ENCODE results near the gene KCNIP4.

Gene KCNIP4

GRCh38 chr4:21744046-21744445 is 204.5 kb downstream of the KCNIP4 start:
- no peaks in the 10 kb centered on the region for H3K36me3 ChIP-seq (ENCODE audit: control insufficient read depth, insufficient read depth, low read length)
- H3K4me1 ChIP-seq (ENCODE audit: control insufficient read depth, insufficient read depth, low read length): no peaks in the 10 kb centered on the region
- H3K9ac ChIP-seq (ENCODE audit: low read length): no peak overlapping the region
- no peak overlapping the region for H3K4me3 ChIP-seq (ENCODE audit: low read length)
- H3K27me3 ChIP-seq (ENCODE audit: control insufficient read depth, insufficient read depth, low read length): no peaks in the 10 kb centered on the region
- no peaks in the 10 kb centered on the region for H3K9me3 ChIP-seq (ENCODE audit: control insufficient read depth, low read length)

- Histone ChIP-seq H3K9ac (ENCODE audit: low read length) (no peak overlapping the region), H3K4me1 (ENCODE audit: control insufficient read depth, insufficient read depth, low read length) (no peaks in the 10 kb centered on the region), H3K9me3 (ENCODE audit: control insufficient read depth, low read length) (no peaks in the 10 kb centered on the region), H3K36me3 (ENCODE audit: control insufficient read depth, insufficient read depth, low read length) (no peaks in the 10 kb centered on the region), H3K27me3 (ENCODE audit: control insufficient read depth, insufficient read depth, low read length) (no peaks in the 10 kb centered on the region), H3K4me3 (ENCODE audit: low read length) (no peak overlapping the region)
Measured at GRCh38 chr4:21742326-21742725, 206.2 kb downstream of the KCNIP4 start.

GRCh38 chr4:21738821-21739220 is 209.8 kb downstream of the KCNIP4 start:
- H3K9me3 ChIP-seq (ENCODE audit: control insufficient read depth, low read length): no peaks in the 10 kb centered on the region
- H3K4me3 ChIP-seq (ENCODE audit: low read length): no peak overlapping the region
- H3K36me3 ChIP-seq (ENCODE audit: control insufficient read depth, insufficient read depth, low read length): no peaks in the 10 kb centered on the region
- no peaks in the 10 kb centered on the region for H3K27me3 ChIP-seq (ENCODE audit: control insufficient read depth, insufficient read depth, low read length)
- no peak overlapping the region for H3K9ac ChIP-seq (ENCODE audit: low read length)
- no peaks in the 10 kb centered on the region for H3K4me1 ChIP-seq (ENCODE audit: control insufficient read depth, insufficient read depth, low read length)

GRCh38 chr4:21735866-21736265 is 212.7 kb downstream of the KCNIP4 start:
- H3K27me3 ChIP-seq (ENCODE audit: control insufficient read depth, insufficient read depth, low read length): no peaks in the 10 kb centered on the region
- no peaks in the 10 kb centered on the region for H3K4me1 ChIP-seq (ENCODE audit: control insufficient read depth, insufficient read depth, low read length)
- H3K36me3 ChIP-seq (ENCODE audit: control insufficient read depth, insufficient read depth, low read length): no peaks in the 10 kb centered on the region
- H3K9ac ChIP-seq (ENCODE audit: low read length): no peak overlapping the region
- no peak overlapping the region for H3K4me3 ChIP-seq (ENCODE audit: low read length)
- H3K9me3 ChIP-seq (ENCODE audit: control insufficient read depth, low read length): no peaks in the 10 kb centered on the region

GRCh38 chr4:21733894-21734630 is 214.5 kb downstream of the KCNIP4 start:
- Histone ChIP-seq H3K27me3 (ENCODE audit: control insufficient read depth, insufficient read depth, low read length) (no peaks in the 10 kb centered on the region), H3K4me1 (ENCODE audit: control insufficient read depth, insufficient read depth, low read length) (no peaks in the 10 kb centered on the region), H3K36me3 (ENCODE audit: control insufficient read depth, insufficient read depth, low read length) (no peaks in the 10 kb centered on the region), H3K9ac (ENCODE audit: low read length) (no peak overlapping the region), H3K9me3 (ENCODE audit: control insufficient read depth, low read length) (no peaks in the 10 kb centered on the region), H3K4me3 (ENCODE audit: low read length) (no peak overlapping the region)

- H3K36me3 ChIP-seq (ENCODE audit: control insufficient read depth, insufficient read depth, low read length): no peaks in the 10 kb centered on the region
- no peaks in the 10 kb centered on the region for H3K9me3 ChIP-seq (ENCODE audit: control insufficient read depth, low read length)
- H3K27me3 ChIP-seq (ENCODE audit: control insufficient read depth, insufficient read depth, low read length): no peaks in the 10 kb centered on the region
- H3K4me1 ChIP-seq (ENCODE audit: control insufficient read depth, insufficient read depth, low read length): peaks cover 8% of the 10 kb centered on the region
- H3K9ac ChIP-seq (ENCODE audit: low read length): no peak overlapping the region
- H3K4me3 ChIP-seq (ENCODE audit: low read length): no peak overlapping the region
Measured at GRCh38 chr4:21728304-21728703, 220.3 kb downstream of the KCNIP4 start.

- Histone ChIP-seq H3K4me1 (ENCODE audit: control insufficient read depth, insufficient read depth, low read length) (peaks cover 8% of the 10 kb centered on the region), H3K9me3 (ENCODE audit: control insufficient read depth, low read length) (no peaks in the 10 kb centered on the region), H3K4me3 (ENCODE audit: low read length) (no peak overlapping the region), H3K36me3 (ENCODE audit: control insufficient read depth, insufficient read depth, low read length) (no peaks in the 10 kb centered on the region), H3K9ac (ENCODE audit: low read length) (no peak overlapping the region), H3K27me3 (ENCODE audit: control insufficient read depth, insufficient read depth, low read length) (no peaks in the 10 kb centered on the region)
Measured at GRCh38 chr4:21726255-21726815, 222.2 kb downstream of the KCNIP4 start.

GRCh38 chr4:21722157-21722839 is 226.3 kb downstream of the KCNIP4 start:
- H3K9me3 ChIP-seq (ENCODE audit: control insufficient read depth, low read length): no peaks in the 10 kb centered on the region
- H3K36me3 ChIP-seq (ENCODE audit: control insufficient read depth, insufficient read depth, low read length): no peaks in the 10 kb centered on the region
- no peak overlapping the region for H3K9ac ChIP-seq (ENCODE audit: low read length)
- no peaks in the 10 kb centered on the region for H3K27me3 ChIP-seq (ENCODE audit: control insufficient read depth, insufficient read depth, low read length)
- peaks cover 8% of the 10 kb centered on the region for H3K4me1 ChIP-seq (ENCODE audit: control insufficient read depth, insufficient read depth, low read length)
- H3K4me3 ChIP-seq (ENCODE audit: low read length): no peak overlapping the region

GRCh38 chr4:21716531-21716930 is 232.0 kb downstream of the KCNIP4 start:
- Histone ChIP-seq H3K9ac (ENCODE audit: low read length) (no peak overlapping the region), H3K36me3 (ENCODE audit: control insufficient read depth, insufficient read depth, low read length) (no peaks in the 10 kb centered on the region), H3K9me3 (ENCODE audit: control insufficient read depth, low read length) (no peaks in the 10 kb centered on the region), H3K27me3 (ENCODE audit: control insufficient read depth, insufficient read depth, low read length) (no peaks in the 10 kb centered on the region), H3K4me3 (ENCODE audit: low read length) (no peak overlapping the region), H3K4me1 (ENCODE audit: control insufficient read depth, insufficient read depth, low read length) (no peaks in the 10 kb centered on the region)

GRCh38 chr4:21710179-21710835 is 238.3 kb downstream of the KCNIP4 start:
- Histone ChIP-seq H3K9me3 (ENCODE audit: control insufficient read depth, low read length) (no peaks in the 10 kb centered on the region), H3K4me1 (ENCODE audit: control insufficient read depth, insufficient read depth, low read length) (no peaks in the 10 kb centered on the region), H3K27me3 (ENCODE audit: control insufficient read depth, insufficient read depth, low read length) (no peaks in the 10 kb centered on the region), H3K4me3 (ENCODE audit: low read length) (no peak overlapping the region), H3K36me3 (ENCODE audit: control insufficient read depth, insufficient read depth, low read length) (no peaks in the 10 kb centered on the region), H3K9ac (ENCODE audit: low read length) (no peak overlapping the region)

- H3K36me3 ChIP-seq (ENCODE audit: control insufficient read depth, insufficient read depth, low read length): no peaks in the 10 kb centered on the region
- no peak overlapping the region for H3K9ac ChIP-seq (ENCODE audit: low read length)
- no peak overlapping the region for H3K4me3 ChIP-seq (ENCODE audit: low read length)
- H3K27me3 ChIP-seq (ENCODE audit: control insufficient read depth, insufficient read depth, low read length): no peaks in the 10 kb centered on the region
- H3K4me1 ChIP-seq (ENCODE audit: control insufficient read depth, insufficient read depth, low read length): no peaks in the 10 kb centered on the region
- no peaks in the 10 kb centered on the region for H3K9me3 ChIP-seq (ENCODE audit: control insufficient read depth, low read length)
Measured at GRCh38 chr4:21709761-21710160, 238.8 kb downstream of the KCNIP4 start.

- H3K4me3 ChIP-seq (ENCODE audit: low read length): no peak overlapping the region
- H3K36me3 ChIP-seq (ENCODE audit: control insufficient read depth, insufficient read depth, low read length): no peaks in the 10 kb centered on the region
- no peaks in the 10 kb centered on the region for H3K4me1 ChIP-seq (ENCODE audit: control insufficient read depth, insufficient read depth, low read length)
- no peaks in the 10 kb centered on the region for H3K9me3 ChIP-seq (ENCODE audit: control insufficient read depth, low read length)
- H3K9ac ChIP-seq (ENCODE audit: low read length): no peak overlapping the region
- H3K27me3 ChIP-seq (ENCODE audit: control insufficient read depth, insufficient read depth, low read length): no peaks in the 10 kb centered on the region
Measured at GRCh38 chr4:21709031-21709430, 239.5 kb downstream of the KCNIP4 start.

Data from mucosa of stomach (tissue), 1 donor.